MM.1S (cell line): ENCODE results near the gene SSBP4.
"Not testable (repeated sequence)": the region's sequence is repeated elsewhere in the genome, so short reads cannot be mapped to it uniquely, and the experiment has no call there.

Experiments used
- EZH2 ChIP-seq: fragments of 300-600 bp; sonication (generic); optimal IDR thresholded peaks from 2 replicates; pipeline ENCODE3; 2017; ENCODE audit warnings: low read depth, mild to moderate bottlenecking, antibody characterized with exemption, low read length, mixed read lengths
- EZH2phosphoT487 ChIP-seq: fragments of 300-600 bp; sonication (generic); IDR thresholded peaks from 2 replicates; pipeline ENCODE4 v1.6.1; 2018; ENCODE audit warnings: antibody characterized with exemption, low read length
- TF ChIP-seq, protein P1 (sequence below): fragments of 300-600 bp; sonication (generic); IDR thresholded peaks from 2 replicates; pipeline ENCODE4 v1.5.1; 2016; ENCODE audit warnings: antibody characterized with exemption, low read length, mixed read lengths

GRCh38 chr19:18405754-18406153 lies 13.4 kb upstream of the SSBP4 start:
- TF ChIP-seq, protein P1, sequence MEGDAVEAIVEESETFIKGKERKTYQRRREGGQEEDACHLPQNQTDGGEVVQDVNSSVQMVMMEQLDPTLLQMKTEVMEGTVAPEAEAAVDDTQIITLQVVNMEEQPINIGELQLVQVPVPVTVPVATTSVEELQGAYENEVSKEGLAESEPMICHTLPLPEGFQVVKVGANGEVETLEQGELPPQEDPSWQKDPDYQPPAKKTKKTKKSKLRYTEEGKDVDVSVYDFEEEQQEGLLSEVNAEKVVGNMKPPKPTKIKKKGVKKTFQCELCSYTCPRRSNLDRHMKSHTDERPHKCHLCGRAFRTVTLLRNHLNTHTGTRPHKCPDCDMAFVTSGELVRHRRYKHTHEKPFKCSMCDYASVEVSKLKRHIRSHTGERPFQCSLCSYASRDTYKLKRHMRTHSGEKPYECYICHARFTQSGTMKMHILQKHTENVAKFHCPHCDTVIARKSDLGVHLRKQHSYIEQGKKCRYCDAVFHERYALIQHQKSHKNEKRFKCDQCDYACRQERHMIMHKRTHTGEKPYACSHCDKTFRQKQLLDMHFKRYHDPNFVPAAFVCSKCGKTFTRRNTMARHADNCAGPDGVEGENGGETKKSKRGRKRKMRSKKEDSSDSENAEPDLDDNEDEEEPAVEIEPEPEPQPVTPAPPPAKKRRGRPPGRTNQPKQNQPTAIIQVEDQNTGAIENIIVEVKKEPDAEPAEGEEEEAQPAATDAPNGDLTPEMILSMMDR: not testable (repeated sequence)
- not testable (repeated sequence) for TF ChIP-seq EZH2phosphoT487, EZH2
